Keratinocyte (primary cell): ENCODE data around the gene PRIMA1. TPM values are rescaled to one million over a fixed set of nuclear protein-coding genes. Genes with fewer than 3 reads are reported as not detected.

ENCODE experiments used
- DNase-seq: peaks from one replicate; pipeline ENCODE4 v3.0.0-alpha.2; 2011; ENCODE audit warnings: low read depth, missing footprints, low spot score
- FAIRE-seq: peaks from 2 replicates; lab custom pipeline; 2011; peaks lifted over from hg19 to GRCh38; lab: Jason Lieb, UNC
- H2AFZ ChIP-seq: 2 replicates; pipeline ENCODE4 v1.6.0; 2012; ENCODE audit warnings: low read length, control low read depth, inconsistent platforms; ENCODE audit not compliant: control insufficient read depth
- H3K27ac ChIP-seq: 2 replicates; pipeline ENCODE4 v1.5.1; 2011; ENCODE audit warnings: low read length; ENCODE audit not compliant: control insufficient read depth, insufficient read depth
- H3K27me3 ChIP-seq: 3 replicates; pipeline ENCODE4 v1.6.0; 2011; ENCODE audit warnings: low read length; ENCODE audit not compliant: control insufficient read depth, insufficient read depth; ENCODE audit errors: extremely low read depth
- H3K36me3 ChIP-seq, 2 experiments: 2 replicates in 1 of 2; 3 replicates in 1 of 2; pipeline ENCODE4 v1.5.1; 2011; ENCODE audit warnings: low read length in 2 of 2, mild to moderate bottlenecking in 1 of 2; ENCODE audit not compliant: control insufficient read depth in 2 of 2, insufficient read depth in 2 of 2; ENCODE audit errors: extremely low read depth in 1 of 2
- H3K4me1 ChIP-seq: 3 replicates; pipeline ENCODE4 v1.5.1; 2011; ENCODE audit warnings: low read length; ENCODE audit not compliant: control insufficient read depth, insufficient read depth; ENCODE audit errors: extremely low read depth
- H3K4me2 ChIP-seq: 3 replicates; pipeline ENCODE4 v1.6.0; 2011; ENCODE audit warnings: low read depth, low read length; ENCODE audit not compliant: control insufficient read depth, insufficient read depth; ENCODE audit errors: extremely low read depth
- H3K4me3 ChIP-seq, 3 experiments: fragments of 200-600 bp in 1 of 3; sonication (generic) in 1 of 3; 2 replicates in 2 of 3; 3 replicates in 1 of 3; pipeline ENCODE4 v1.5.1; 2011 to 2016; ENCODE audit warnings: low read length in 3 of 3, mild to moderate bottlenecking in 3 of 3, control low read depth in 2 of 3, inconsistent platforms in 1 of 3, low read depth in 1 of 3, mixed read lengths in 1 of 3, mixed run types in 1 of 3, moderate library complexity in 1 of 3; ENCODE audit not compliant: control insufficient read depth in 2 of 3, insufficient read depth in 2 of 3; ENCODE audit errors: extremely low read depth in 1 of 3
- H3K79me2 ChIP-seq: 2 replicates; pipeline ENCODE4 v1.6.0; 2012; ENCODE audit warnings: low read length; ENCODE audit not compliant: control insufficient read depth, insufficient read depth
- H3K9ac ChIP-seq: 3 replicates; pipeline ENCODE4 v1.6.0; 2011; ENCODE audit warnings: low read length; ENCODE audit not compliant: control insufficient read depth, insufficient read depth; ENCODE audit errors: extremely low read depth
- H3K9me1 ChIP-seq: 3 replicates; pipeline ENCODE4 v1.6.0; 2011; ENCODE audit warnings: low read length; ENCODE audit not compliant: control insufficient read depth, insufficient read depth; ENCODE audit errors: extremely low read depth
- H3K9me3 ChIP-seq: 2 replicates; pipeline ENCODE4 v1.5.1; 2012; ENCODE audit warnings: low read depth, low read length; ENCODE audit not compliant: control insufficient read depth
- H4K20me1 ChIP-seq: 3 replicates; pipeline ENCODE4 v1.6.0; 2011; ENCODE audit warnings: low read length; ENCODE audit not compliant: control insufficient read depth, insufficient read depth; ENCODE audit errors: extremely low read depth
- CTCF ChIP-seq, 3 experiments: IDR thresholded peaks in 1 of 3; conservative IDR thresholded peaks in 1 of 3; optimal IDR thresholded peaks in 1 of 3; 2 replicates in 2 of 3; 3 replicates in 1 of 3; pipeline versions ENCODE3 to v1.5.1; 2011; ENCODE audit warnings: low read length in 3 of 3, mild to moderate bottlenecking in 3 of 3, moderate library complexity in 2 of 3, control low read depth in 1 of 3, inconsistent platforms in 1 of 3; ENCODE audit not compliant: insufficient read depth in 2 of 3; ENCODE audit errors: extremely low read depth in 1 of 3
- EZH2 ChIP-seq: IDR thresholded peaks from one replicate; pipeline ENCODE4 v1.6.1; 2012; ENCODE audit warnings: inconsistent platforms, mild to moderate bottlenecking, low read length, moderate library complexity
- dilution Hi-C: fragments of 300-500 bp; cut with MboI; formaldehyde crosslinking; loops from one replicate; pipeline ENCODE4 v1.7.0; 2020; ENCODE audit warnings: low sequenced_read_pairs; ENCODE audit not compliant: extremely low pct_ligation_motif_present
- polyA plus RNA-seq, 5 experiments: library from polyadenylated mRNA; depleted of rRNA in 3 of 5; stranded (reverse) in 3 of 5; stranded (forward) in 1 of 5; unstranded in 1 of 5; fragments of >200 nt; gene quantifications; 1 replicate in 1 of 5; 2 replicates in 3 of 5; 3 replicates in 1 of 5; pipeline versions ENCODE4 v1.2.1 to v1.2.3, GENCODE V29; 2011 to 2012; ENCODE audit warnings: missing spikeins in 2 of 5, low read depth in 1 of 5, low replicate concordance in 1 of 5

Gene PRIMA1
- polyA plus RNA-seq, 1 donor (not counting 4 experiments of a cell fraction or from before 2014, with no cell fraction given) = not detected

- FAIRE-seq (no peak), DNase-seq (no peak)
- H3K4me2 ChIP-seq = peak overlapping the region; percentile 62
- H2AFZ ChIP-seq = no peak overlapping the region
- no peaks in the 10 kb centered on the region for H3K36me3 ChIP-seq
- no peak overlapping the region for H3K9ac ChIP-seq
- peak overlapping the region in 1 of 3 experiments; percentile 55 for H3K4me3 ChIP-seq
- H3K9me3 ChIP-seq = no peaks in the 10 kb centered on the region
- H3K27ac ChIP-seq = no peak overlapping the region
- H3K27me3 ChIP-seq = peaks cover 20% of the 10 kb centered on the region
- no peaks in the 10 kb centered on the region for H3K9me1 ChIP-seq
- no peaks in the 10 kb centered on the region for H3K79me2 ChIP-seq
- dilution Hi-C loops = no loop called here
- H3K4me1 ChIP-seq = no peaks in the 10 kb centered on the region
- TF ChIP-seq CTCF (optimal IDR thresholded peaks at IDR 0.05 in 1 of 3, IDR thresholded peaks at IDR 0.05 in 1 of 3, conservative IDR thresholded peaks at IDR 0.05 in 1 of 3; ENCODE audit: extremely low read depth in 1 of 3, insufficient read depth in 2 of 3, low read length in 3 of 3) (no peak), EZH2 (no peak)
- no peaks in the 10 kb centered on the region for H4K20me1 ChIP-seq
Observed at GRCh38 chr14:93787465-93788292, 606 bp downstream of the PRIMA1 start.

DNA sequence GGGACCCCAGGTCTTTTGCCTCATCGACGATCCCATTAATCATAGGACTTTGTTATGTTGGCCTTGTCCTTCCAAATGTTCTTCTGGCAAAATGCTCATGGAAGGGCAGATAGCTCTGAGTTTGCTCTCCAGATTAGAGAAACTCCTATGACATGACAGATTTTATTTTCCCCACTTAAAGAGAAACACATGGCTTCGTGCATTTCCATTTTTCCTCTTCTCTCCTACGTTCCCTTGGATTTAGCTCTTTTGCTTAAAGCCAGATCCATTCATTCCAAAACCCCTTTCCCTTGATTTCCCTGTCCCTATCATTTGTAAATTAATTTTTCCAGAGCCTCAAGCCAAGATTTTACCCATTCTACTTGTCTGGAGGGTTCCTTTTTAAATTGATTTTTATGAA lies 2.9 kb downstream of the PRIMA1 start:
- Histone ChIP-seq H3K36me3 (no peaks in the 10 kb centered on the region), H3K27me3 (peaks cover 20% of the 10 kb centered on the region), H3K4me1 (no peaks in the 10 kb centered on the region), H4K20me1 (no peaks in the 10 kb centered on the region), H3K9me1 (no peaks in the 10 kb centered on the region), H3K79me2 (no peaks in the 10 kb centered on the region), H3K4me2 (no peak overlapping the region), H3K4me3 (no peak overlapping the region), H3K9me3 (no peaks in the 10 kb centered on the region), H3K27ac (no peak overlapping the region), H3K9ac (no peak overlapping the region), H2AFZ (no peak overlapping the region)
- dilution Hi-C loops = no loop called here
- DNase-seq (no peak), FAIRE-seq (no peak)
- no peak for TF ChIP-seq EZH2
- TF ChIP-seq CTCF (optimal IDR thresholded peaks at IDR 0.05 in 1 of 3, IDR thresholded peaks at IDR 0.05 in 1 of 3, conservative IDR thresholded peaks at IDR 0.05 in 1 of 3; ENCODE audit: extremely low read depth in 1 of 3, insufficient read depth in 2 of 3, low read length in 3 of 3) = no peak
